D721Med (cell line): ENCODE data around the gene ACTA2.

ENCODE experiments used
- DNase-seq: peaks from one replicate; pipeline ENCODE4 v3.0.0; 2011; ENCODE audit warnings: low spot score; ENCODE audit not compliant: insufficient read length
- FAIRE-seq: peaks from 2 replicates; lab custom pipeline; 2011; peaks lifted over from hg19 to GRCh38; lab: Jason Lieb, UNC
- TF ChIP-seq, protein P1 (sequence below): IDR thresholded peaks from 2 replicates; pipeline ENCODE4 v1.5.1; 2012; ENCODE audit warnings: mild to moderate bottlenecking, control low read depth; ENCODE audit not compliant: insufficient read depth; ENCODE audit errors: missing control alignments

The ACTA2 gene

DNA sequence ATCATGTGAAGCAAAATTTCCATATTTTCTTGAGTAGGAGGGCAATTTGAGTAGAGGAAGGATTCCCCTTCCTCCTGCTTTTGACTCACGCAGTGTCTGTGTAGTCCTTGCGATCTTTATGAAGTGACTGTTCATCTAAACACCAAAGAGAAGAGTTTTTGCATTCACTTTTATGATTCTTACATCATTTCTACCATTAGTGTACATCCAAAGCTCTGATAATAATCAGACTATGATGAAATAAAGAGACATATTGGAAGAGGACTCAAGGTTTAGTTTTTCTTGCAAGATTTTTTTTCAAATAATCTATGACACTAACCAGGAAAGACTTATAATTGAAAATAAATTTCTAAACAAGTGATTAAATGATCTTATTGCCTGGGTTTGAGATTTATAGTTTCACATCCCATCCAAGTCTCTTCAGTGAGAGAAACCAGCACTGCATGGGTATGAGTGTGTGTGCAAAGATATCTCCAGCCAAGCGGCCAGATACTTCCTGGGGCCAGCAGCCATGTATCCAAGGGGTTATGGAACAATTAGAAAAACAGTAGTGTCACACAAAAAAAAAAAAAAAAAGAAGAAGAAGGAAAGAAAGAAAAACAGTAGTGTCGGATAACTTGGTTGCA, 2.0 kb upstream of the ACTA2 start:
- DNase-seq (no peak), FAIRE-seq (no peak)
- TF ChIP-seq, protein P1, sequence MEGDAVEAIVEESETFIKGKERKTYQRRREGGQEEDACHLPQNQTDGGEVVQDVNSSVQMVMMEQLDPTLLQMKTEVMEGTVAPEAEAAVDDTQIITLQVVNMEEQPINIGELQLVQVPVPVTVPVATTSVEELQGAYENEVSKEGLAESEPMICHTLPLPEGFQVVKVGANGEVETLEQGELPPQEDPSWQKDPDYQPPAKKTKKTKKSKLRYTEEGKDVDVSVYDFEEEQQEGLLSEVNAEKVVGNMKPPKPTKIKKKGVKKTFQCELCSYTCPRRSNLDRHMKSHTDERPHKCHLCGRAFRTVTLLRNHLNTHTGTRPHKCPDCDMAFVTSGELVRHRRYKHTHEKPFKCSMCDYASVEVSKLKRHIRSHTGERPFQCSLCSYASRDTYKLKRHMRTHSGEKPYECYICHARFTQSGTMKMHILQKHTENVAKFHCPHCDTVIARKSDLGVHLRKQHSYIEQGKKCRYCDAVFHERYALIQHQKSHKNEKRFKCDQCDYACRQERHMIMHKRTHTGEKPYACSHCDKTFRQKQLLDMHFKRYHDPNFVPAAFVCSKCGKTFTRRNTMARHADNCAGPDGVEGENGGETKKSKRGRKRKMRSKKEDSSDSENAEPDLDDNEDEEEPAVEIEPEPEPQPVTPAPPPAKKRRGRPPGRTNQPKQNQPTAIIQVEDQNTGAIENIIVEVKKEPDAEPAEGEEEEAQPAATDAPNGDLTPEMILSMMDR: no peak

DNA sequence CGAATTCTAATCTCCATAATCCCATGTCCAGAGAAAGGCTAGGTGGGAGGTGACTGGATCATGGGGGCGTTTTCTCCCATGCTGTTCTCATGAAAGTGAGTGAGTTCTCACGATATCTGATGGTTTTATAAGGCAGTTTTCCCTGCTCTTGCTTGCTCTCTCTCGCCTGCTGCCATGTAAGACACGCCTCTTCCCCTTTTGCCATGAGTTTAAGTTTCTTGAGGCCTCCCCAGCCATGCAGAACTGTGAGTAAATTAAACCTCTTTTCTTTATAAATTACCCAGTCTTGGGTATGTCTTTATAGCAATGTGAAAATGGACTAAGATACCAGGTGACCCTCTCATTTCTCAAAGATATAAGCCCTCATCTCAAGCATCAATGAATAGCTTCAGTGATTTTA, 1.1 kb upstream of the ACTA2 start:
- FAIRE-seq (no peak), DNase-seq (no peak)
- TF ChIP-seq, protein P1: no peak

DNA sequence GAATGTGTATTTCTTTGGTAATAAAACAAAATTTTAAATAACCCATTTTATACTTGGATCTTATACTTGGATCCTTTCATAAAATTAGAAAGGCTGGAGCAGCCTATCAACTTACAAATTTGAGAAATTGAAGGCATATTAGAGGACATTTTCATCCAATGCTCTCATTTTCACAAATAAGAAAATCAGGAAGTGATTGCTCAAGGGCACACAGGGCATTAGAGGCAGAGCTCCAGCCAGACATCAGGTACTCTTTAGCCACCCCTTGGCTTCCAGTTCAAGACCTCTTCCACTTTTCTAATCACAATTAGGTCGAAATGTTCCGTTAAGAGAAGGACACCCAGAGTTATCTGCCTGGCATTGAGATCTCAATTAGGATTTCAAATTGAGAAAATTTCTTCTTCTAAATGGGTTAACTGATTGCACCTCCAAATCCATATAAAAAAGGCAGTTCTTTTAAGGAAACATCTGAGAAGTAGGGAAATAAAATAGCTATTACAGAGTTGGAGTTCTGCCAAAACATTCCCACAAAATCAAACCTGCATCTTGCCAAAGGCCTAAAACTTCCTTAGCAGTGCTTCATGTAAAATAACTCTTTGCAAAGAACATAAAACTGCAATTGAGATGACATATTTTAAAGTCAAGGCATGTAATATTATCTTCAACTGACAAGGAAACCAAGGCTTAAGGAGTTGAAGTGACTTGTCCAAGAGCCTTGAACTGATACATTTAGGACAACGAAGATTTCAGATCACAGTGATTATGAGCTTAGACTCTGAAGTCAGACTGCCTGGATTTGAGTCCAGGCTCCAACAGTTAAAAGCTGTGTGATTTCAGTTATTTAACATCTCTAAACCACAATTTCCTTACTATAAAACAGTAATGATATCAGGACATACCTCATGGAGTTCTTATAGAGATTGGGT, 2.4 kb downstream of the ACTA2 start:
- no peak for DNase-seq
- FAIRE-seq: no peak
- TF ChIP-seq, protein P1: no peak

DNA sequence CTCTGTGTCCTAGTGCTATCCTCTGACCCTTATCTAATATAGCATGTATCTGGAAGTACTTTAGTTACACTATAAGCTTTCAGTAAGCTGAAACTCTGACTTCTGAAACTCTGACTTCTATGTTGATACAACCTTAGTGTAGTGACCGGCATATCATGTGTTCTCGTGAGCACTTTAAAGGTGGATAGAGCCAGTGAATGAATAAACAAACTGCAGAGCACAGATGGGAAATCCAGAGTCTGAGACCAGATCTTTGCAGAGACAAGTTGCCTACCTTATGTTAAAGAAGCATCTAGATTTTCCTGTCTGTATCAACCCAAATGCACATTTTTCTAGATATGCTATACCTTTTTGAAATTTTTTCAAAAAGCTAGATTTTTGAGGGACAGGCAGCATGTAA, 3.5 kb downstream of the ACTA2 start:
- TF ChIP-seq, protein P1: no peak
- DNase-seq (no peak), FAIRE-seq (no peak)

DNA sequence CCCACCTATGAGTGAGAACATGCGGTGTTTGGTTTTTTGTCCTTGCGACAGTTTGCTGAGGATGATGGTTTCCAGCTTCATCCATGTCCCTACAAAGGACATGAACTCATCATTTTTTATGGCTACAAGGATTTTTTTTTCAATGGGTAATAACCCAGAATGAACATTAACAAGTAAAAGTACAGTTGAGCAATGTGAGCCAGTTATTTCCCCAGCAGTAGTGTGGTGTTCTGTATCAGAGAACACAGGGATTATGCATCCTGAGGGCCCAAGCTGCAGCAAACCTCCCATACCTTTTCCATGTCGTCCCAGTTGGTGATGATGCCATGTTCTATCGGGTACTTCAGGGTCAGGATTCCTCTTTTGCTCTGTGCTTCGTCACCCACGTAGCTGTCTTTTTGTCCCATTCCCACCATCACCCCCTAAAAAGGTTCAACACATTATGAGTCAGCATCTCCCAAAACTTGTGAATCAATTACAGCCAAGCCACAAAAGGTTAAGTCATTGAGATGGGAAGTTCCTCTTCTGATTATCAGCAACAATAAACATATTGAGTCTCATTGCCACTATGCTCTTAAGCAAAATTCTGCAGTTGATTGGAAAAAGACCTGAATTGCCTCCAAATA, 5.5 kb downstream of the ACTA2 start:
- TF ChIP-seq, protein P1: no peak
- FAIRE-seq: no peak
- DNase-seq: no peak

GRCh38 chr10:88946200-88946599, 6.4 kb downstream of the ACTA2 start:
- no peak for FAIRE-seq
- TF ChIP-seq, protein P1: no peak
- no peak for DNase-seq
